ENCODE measurements around the gene VWA2.

VWA2 gene

GRCh38 chr10:114304017-114304570, 65.0 kb downstream of the VWA2 start:
- TF ChIP-seq, protein P1, sequence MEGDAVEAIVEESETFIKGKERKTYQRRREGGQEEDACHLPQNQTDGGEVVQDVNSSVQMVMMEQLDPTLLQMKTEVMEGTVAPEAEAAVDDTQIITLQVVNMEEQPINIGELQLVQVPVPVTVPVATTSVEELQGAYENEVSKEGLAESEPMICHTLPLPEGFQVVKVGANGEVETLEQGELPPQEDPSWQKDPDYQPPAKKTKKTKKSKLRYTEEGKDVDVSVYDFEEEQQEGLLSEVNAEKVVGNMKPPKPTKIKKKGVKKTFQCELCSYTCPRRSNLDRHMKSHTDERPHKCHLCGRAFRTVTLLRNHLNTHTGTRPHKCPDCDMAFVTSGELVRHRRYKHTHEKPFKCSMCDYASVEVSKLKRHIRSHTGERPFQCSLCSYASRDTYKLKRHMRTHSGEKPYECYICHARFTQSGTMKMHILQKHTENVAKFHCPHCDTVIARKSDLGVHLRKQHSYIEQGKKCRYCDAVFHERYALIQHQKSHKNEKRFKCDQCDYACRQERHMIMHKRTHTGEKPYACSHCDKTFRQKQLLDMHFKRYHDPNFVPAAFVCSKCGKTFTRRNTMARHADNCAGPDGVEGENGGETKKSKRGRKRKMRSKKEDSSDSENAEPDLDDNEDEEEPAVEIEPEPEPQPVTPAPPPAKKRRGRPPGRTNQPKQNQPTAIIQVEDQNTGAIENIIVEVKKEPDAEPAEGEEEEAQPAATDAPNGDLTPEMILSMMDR (conservative IDR thresholded peaks at IDR 0.05) = peak; percentile 85
- no peak for TF ChIP-seq ZFX (IDR thresholded peaks at IDR 0.05)
- no peak overlapping the region for H3K27ac ChIP-seq

DNA sequence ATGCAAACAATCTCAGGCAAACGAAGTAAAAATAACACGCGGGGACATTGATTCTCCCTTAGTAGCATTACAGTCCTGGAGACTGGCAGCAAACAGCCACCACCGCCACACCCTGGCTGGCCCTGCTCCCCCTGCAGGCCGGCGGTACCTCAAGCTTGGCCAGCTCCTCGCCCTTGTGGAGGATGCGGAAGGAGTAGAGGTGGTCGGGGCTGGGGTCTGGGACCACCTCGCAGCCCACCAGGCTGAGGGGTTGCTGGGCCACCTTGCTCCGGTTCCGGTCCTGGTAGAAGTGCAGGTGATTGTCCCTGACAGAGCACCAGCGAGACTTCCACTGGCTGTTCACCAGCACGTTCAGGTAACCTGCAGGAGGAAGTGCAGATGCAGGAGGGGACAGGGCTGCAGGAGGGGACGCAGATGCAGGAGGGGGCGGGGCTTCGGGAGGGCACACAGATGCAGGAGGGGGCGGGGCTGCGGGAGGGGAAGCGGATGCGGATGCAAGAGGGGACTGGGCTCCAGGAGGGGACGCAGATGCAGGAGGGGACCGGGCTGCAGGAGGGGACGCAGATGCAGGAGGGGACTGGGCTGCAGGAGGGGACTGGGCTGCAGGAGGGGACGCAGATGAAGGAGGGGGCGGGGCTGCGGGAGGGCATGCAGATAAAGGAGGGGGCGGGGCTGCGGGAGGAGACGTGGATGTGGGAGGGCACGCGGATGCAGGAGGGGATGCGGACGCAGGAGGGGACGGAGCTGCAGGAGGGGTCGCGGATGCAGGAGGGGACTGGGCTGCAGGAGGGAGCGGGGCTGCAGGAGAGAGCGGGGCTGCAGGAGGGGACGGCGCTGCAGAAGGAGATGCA, 65.7 kb downstream of the VWA2 start:
- H3K27ac ChIP-seq = no peak overlapping the region
- no peak for TF ChIP-seq ZFX (IDR thresholded peaks at IDR 0.05)
- TF ChIP-seq, protein P1 (conservative IDR thresholded peaks at IDR 0.05) = peak; percentile 78

DNA sequence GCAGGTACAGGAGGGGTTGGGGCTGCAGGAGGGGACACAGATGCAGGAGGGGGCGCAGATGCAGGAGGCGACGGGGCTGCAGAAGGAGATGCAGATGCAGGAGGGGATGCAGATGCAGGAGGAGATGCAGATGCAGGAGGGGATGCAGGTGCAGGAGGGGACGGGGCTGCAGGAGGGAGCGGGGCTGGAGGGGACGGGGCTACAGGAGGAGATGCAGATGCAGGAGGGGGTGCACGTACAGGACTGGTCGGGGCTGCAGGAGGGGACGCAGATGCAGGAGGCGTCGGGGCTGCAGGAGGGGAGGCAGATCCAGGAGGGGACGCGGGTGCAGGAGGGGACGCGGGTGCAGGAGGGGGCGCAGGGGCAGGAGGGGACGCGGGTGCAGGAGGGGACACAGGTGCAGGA, 66.5 kb downstream of the VWA2 start:
- no peak overlapping the region for H3K27ac ChIP-seq
- TF ChIP-seq, protein P1 (conservative IDR thresholded peaks at IDR 0.05) = no peak
- no peak for TF ChIP-seq ZFX (IDR thresholded peaks at IDR 0.05)

DNA sequence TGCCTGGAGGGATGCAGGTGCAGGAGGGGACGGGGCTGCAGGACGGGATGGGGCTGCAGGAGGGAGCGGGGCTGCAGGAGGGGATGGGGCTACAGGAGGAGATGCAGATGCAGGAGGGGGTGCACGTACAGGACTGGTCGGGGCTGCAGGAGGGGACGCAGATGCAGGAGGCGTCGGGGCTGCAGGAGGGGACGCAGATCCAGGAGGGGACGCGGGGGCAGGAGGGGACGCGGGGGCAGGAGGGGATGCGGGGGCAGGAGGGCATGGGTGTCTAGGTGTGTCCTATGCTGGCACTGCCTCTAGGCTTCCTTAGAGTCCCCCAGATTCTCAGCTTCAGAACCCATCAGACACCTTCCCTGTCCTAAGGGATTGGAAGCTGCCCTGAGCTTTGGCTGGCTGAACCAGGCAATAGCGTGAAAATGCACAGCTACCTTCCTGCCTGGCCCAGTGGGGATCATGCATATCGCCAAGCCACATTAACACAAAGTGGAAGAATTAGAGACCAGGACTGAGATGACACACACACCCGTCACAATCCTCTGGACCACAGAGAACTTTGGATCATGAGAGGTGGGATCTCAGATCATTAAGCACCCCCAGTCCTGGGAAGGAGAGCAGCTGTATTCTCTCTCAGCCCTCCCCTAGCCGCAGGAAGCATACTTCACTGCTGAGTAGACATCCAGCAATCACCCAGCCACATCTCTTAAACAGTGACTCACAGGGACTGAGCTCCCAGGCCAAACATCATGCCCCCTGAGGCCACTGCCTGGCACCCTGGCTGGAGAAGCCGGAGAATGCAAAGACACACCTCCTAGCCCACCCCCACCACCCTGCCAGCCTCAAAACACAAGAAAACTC, 67.3 kb downstream of the VWA2 start:
- no peak overlapping the region for H3K27ac ChIP-seq
- TF ChIP-seq ZFX (IDR thresholded peaks at IDR 0.05) = no peak
- TF ChIP-seq, protein P1 (conservative IDR thresholded peaks at IDR 0.05) = no peak

- TF ChIP-seq, protein P1 (conservative IDR thresholded peaks at IDR 0.05) = no peak
- TF ChIP-seq ZFX (IDR thresholded peaks at IDR 0.05) = no peak
- no peak overlapping the region for H3K27ac ChIP-seq
These were observed 68.7 kb downstream of the VWA2 start for GRCh38 chr10:114307731-114308130.

- no peak overlapping the region for H3K27ac ChIP-seq
- TF ChIP-seq ZFX (IDR thresholded peaks at IDR 0.05) = no peak
- TF ChIP-seq, protein P1 (conservative IDR thresholded peaks at IDR 0.05) = no peak
These were observed 69.7 kb downstream of the VWA2 start for GRCh38 chr10:114308531-114309363.

Data from C4-2B (cell line).